PC-9 (cell line): Measurements from ENCODE around the gene BCAR3. TPM values are rescaled to one million over a fixed set of nuclear protein-coding genes. Genes with fewer than 3 reads are reported as not detected.
A peak's percentile ranks its signal among the peaks of the same experiment; 100 is the strongest.

Source experiments
- Bru-seq: library from RNA; stranded (reverse); fragments of 400-500 nt; gene quantifications from one replicate; lab custom pipeline; 2021; lab: Mats Ljungman, UMichigan
- BruChase-seq, 2 experiments: library from RNA; stranded (reverse); fragments of 400-500 nt; gene quantifications; one replicate each; lab custom pipeline; 2021; lab: Mats Ljungman, UMichigan
- BruUV-seq: library from RNA; stranded (reverse); fragments of 400-500 nt; replicated peaks from 2 replicates; lab custom pipeline; 2021; lab: Mats Ljungman, UMichigan
- CTCF ChIA-PET: fragments of 300-600 bp; sonication (Branson Sonifier 250); formaldehyde crosslinking; loops from one replicate; lab custom pipeline; 2022; ENCODE audit warnings: antibody characterized with exemption; lab: Charles Lee
- POLR2A ChIA-PET: fragments of 300-600 bp; sonication (Branson Sonifier 250); formaldehyde crosslinking; loops from one replicate; lab custom pipeline; 2022; ENCODE audit warnings: antibody characterized with exemption; ENCODE audit not compliant: unreplicated experiment; lab: Charles Lee
- DNase-seq, 2 experiments: peaks; one replicate each; pipeline versions ENCODE4 v3.0.0 to v3.0.0-alpha.2; 2015 to 2022; ENCODE audit warnings: mixed read lengths in 1 of 2
- H2AFZ ChIP-seq: fragments of 200-600 bp; sonication (generic); 2 replicates; pipeline ENCODE4 v1.8.1; 2017; ENCODE audit warnings: antibody characterized with exemption
- H3F3A ChIP-seq: fragments of 200-600 bp; sonication (generic); 2 replicates; pipeline ENCODE4 v1.8.1; 2017; ENCODE audit warnings: antibody characterized with exemption, mild to moderate bottlenecking, low read depth; ENCODE audit not compliant: insufficient read depth
- H3K27ac ChIP-seq: fragments of 200-600 bp; sonication (generic); 2 replicates; pipeline ENCODE4 v1.6.1; 2016; ENCODE audit warnings: mixed run types
- H3K27me3 ChIP-seq: fragments of 200-600 bp; sonication (generic); 2 replicates; pipeline ENCODE4 v1.6.1; 2016; ENCODE audit warnings: low read depth, mixed run types; ENCODE audit not compliant: insufficient read depth
- H3K36me3 ChIP-seq: fragments of 200-600 bp; sonication (generic); 2 replicates; pipeline ENCODE4 v1.6.1; 2016; ENCODE audit warnings: low read depth, mixed run types
- H3K4me1 ChIP-seq: fragments of 200-600 bp; sonication (generic); replicated peaks from 2 replicates; pipeline ENCODE4 v1.6.1; 2016; ENCODE audit warnings: mixed run types; ENCODE audit not compliant: insufficient read depth
- H3K4me2 ChIP-seq: fragments of 200-600 bp; sonication (generic); 2 replicates; pipeline ENCODE4 v1.6.1; 2017; ENCODE audit warnings: mixed run types
- H3K4me3 ChIP-seq: fragments of 200-600 bp; sonication (generic); 2 replicates; pipeline ENCODE4 v1.6.1; 2016; ENCODE audit warnings: mixed run types
- H3K79me2 ChIP-seq: fragments of 200-600 bp; sonication (generic); 2 replicates; pipeline ENCODE4 v1.6.1; 2017; ENCODE audit warnings: low read depth, mixed run types
- H3K9me2 ChIP-seq: fragments of 200-600 bp; sonication (generic); 2 replicates; pipeline ENCODE4 v1.8.1; 2017; ENCODE audit warnings: mild to moderate bottlenecking; ENCODE audit not compliant: insufficient read depth
- H3K9me3 ChIP-seq: fragments of 200-600 bp; sonication (generic); 2 replicates; pipeline ENCODE4 v1.8.1; 2016; ENCODE audit warnings: low read depth; ENCODE audit not compliant: insufficient read depth
- H4K20me1 ChIP-seq: fragments of 200-600 bp; sonication (generic); 2 replicates; pipeline ENCODE4 v1.8.1; 2017; ENCODE audit not compliant: insufficient read depth
- EZH2 ChIP-seq: fragments of 200-600 bp; sonication (generic); IDR thresholded peaks from 2 replicates; pipeline ENCODE4 v1.8.0; 2017; ENCODE audit warnings: antibody characterized with exemption, low read depth
- intact Hi-C: fragments of 100-400 bp; cut with micrococcal nuclease; formaldehyde crosslinking; loops from one replicate; pipeline ENCODE4 v1.10.0; 2022; ENCODE audit not compliant: unreplicated experiment
- long read RNA-seq: library from polyadenylated mRNA; stranded (forward); transcript quantifications from one replicate; pipeline ENCODE4 v2.0.0, GENCODE V29; 2022
- total RNA-seq: library from RNA; stranded (reverse); gene quantifications from 2 replicates; pipeline ENCODE4 v1.2.3, GENCODE V29; 2021
- TF ChIP-seq, protein P1 (sequence below): fragments of 200-600 bp; sonication (generic); conservative IDR thresholded peaks from 2 replicates; pipeline ENCODE4 v1.6.1; 2017; ENCODE audit warnings: mixed run types, antibody characterized with exemption, mild to moderate bottlenecking, moderate library complexity

Gene BCAR3
- total RNA-seq (62.5 and 70.0 TPM in 2 replicates), Bru-seq, nascent RNA (percentile 93 among the genes with signal in this experiment), BruChase-seq, experiment 1, labeled RNA remaining after a 2-hour chase (percentile 86 among the genes with signal in this experiment), BruChase-seq, experiment 2, labeled RNA remaining after a 6-hour chase (percentile 64 among the genes with signal in this experiment)
- long read RNA-seq, transcript BCAR3-205 (2 exons, 1,671 nt) = minor isoform, 17 of 88 reads
- long read RNA-seq, transcript BCAR3-201 (12 exons, 3,171 nt) = major isoform, 45 of 88 reads
- long read RNA-seq, partial matches to known transcripts = 13 of 88 reads
- long read RNA-seq, other reads (novel, unspliced or antisense) = 11 of 88 reads

DNA sequence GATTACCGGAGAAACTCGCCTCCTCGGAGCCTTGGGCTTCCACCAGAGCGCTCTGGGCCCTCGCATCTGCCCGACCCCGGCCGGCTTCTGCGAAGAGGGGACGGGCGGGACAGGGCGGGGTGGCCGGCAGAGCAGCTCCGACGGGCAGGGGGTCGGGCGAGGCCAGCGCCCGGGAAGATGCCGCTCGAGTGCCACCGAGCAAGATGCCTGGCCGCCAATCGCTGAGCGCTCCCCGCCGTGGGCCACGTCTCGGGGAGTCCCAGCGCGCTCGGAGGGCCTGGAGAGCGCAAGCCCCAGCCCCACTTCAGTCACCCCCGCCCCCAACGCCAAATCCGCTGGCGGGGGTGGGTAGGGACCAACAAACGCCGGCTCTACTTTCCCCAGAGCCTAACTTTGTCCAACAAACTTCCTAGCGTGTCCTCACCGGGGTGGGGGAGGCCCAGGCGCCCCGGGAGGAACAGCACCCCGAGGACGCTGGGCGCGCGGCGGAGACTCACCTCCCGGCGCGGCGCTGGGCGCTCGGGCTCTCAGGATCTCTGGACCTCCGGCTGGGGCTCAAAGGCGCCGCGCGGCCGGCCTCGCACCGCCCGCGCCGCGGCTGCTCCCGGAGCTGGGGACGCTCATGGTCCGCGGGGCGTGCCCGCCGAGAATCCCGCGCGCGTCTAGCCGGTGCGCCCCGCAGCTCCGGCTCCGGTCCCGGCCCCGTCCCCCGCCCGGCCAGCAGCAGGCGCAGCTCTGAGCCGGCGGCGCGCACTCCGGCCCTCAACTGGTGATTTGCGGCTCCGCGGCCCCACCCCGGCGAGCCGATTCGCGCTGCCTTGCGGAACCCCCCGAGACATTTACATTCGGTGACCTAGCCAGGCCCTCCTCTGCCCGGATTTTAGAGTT lies at the start of gene BCAR3:
TSS of gene BCAR3 (minus strand) at position 737 of the 888 bp plus-strand sequence. CDS start 6,907 bp downstream, outside the sequence.
- TF ChIP-seq, protein P1, sequence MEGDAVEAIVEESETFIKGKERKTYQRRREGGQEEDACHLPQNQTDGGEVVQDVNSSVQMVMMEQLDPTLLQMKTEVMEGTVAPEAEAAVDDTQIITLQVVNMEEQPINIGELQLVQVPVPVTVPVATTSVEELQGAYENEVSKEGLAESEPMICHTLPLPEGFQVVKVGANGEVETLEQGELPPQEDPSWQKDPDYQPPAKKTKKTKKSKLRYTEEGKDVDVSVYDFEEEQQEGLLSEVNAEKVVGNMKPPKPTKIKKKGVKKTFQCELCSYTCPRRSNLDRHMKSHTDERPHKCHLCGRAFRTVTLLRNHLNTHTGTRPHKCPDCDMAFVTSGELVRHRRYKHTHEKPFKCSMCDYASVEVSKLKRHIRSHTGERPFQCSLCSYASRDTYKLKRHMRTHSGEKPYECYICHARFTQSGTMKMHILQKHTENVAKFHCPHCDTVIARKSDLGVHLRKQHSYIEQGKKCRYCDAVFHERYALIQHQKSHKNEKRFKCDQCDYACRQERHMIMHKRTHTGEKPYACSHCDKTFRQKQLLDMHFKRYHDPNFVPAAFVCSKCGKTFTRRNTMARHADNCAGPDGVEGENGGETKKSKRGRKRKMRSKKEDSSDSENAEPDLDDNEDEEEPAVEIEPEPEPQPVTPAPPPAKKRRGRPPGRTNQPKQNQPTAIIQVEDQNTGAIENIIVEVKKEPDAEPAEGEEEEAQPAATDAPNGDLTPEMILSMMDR = no peak; the same call in 1 of the 2 replicates
- no peak for TF ChIP-seq EZH2
- Histone ChIP-seq H3K36me3 (peaks cover 42% of the 10 kb centered on the region), H3K27me3 (no peaks in the 10 kb centered on the region), H3F3A (peaks cover 53% of the 10 kb centered on the region), H2AFZ (peak within 1 kb of the TSS; percentile 14; the same call in 1 of the 2 replicates), H3K27ac (peak within 1 kb of the TSS; percentile 81), H3K9me3 (no peaks in the 10 kb centered on the region), H3K79me2 (peaks cover 93% of the 10 kb centered on the region), H3K4me1 (peaks cover 69% of the 10 kb centered on the region), H3K4me3 (peak within 1 kb of the TSS; percentile 80), H4K20me1 (peaks cover 43% of the 10 kb centered on the region), H3K9me2 (no peaks in the 10 kb centered on the region), H3K4me2 (peak within 1 kb of the TSS; percentile 88)
- CTCF ChIA-PET = interaction anchor here (0.8 to 1.8 kb wide), 3 partner anchors 21 to 52 kb away, joined by 3 to 4 read pairs (median 3); no protein-coding TSS in a partner anchor
- intact Hi-C loops = loop anchor here (1.0 to 5.0 kb wide), 6 partner anchors 20 to 234 kb away; partner anchors contain the start of gene FNBP1L
- POLR2A ChIA-PET = interaction anchor here (0.5 to 1.8 kb wide), 14 partner anchors 9 to 132 kb away, joined by 3 to 17 read pairs (median 4); no protein-coding TSS in a partner anchor
- BruUV-seq = no TSS peak
- peak; percentile 84 to 88 for DNase-seq

DNA sequence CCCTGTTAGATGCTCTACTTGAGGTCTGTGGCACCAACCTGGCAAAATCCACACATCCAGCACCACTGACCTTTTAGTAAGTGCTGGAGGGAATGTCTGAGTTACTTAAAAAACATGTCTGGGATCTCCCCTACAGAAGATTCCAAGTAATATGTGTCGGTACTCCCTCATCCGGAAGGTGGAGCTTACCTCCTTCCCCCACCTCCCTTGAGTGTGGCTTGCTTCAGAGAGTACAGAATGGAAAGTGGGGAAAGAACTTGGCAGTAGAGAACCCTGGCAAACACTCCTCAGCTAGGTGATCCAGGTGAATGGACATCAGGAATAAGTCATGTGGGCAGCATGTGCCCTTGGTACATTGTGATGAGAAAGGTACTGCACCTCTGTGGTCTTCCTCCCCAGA lies 49.0 kb upstream of the BCAR3 start:
- Histone ChIP-seq H3K4me2 (no peak overlapping the region), H3K4me3 (no peak overlapping the region), H3K27ac (no peak overlapping the region), H4K20me1 (no peaks in the 10 kb centered on the region), H3K4me1 (peaks cover 7% of the 10 kb centered on the region), H3K36me3 (0 out of 2 replicates have a peak, but pooled peaks cover under 1% of the 10 kb centered on the region), H3K27me3 (no peaks in the 10 kb centered on the region), H2AFZ (no peak overlapping the region), H3K9me2 (no peaks in the 10 kb centered on the region), H3K79me2 (peaks cover 2% of the 10 kb centered on the region; the same call in 1 of the 2 replicates), H3K9me3 (no peaks in the 10 kb centered on the region), H3F3A (0 out of 2 replicates have a peak, but pooled peaks cover 3% of the 10 kb centered on the region)
- POLR2A ChIA-PET = no interaction called here
- DNase-seq = no peak
- intact Hi-C loops = no loop called here
- TF ChIP-seq, protein P1 = no peak
- no peak for TF ChIP-seq EZH2
- CTCF ChIA-PET = no interaction called here
- no TSS peak for BruUV-seq

DNA sequence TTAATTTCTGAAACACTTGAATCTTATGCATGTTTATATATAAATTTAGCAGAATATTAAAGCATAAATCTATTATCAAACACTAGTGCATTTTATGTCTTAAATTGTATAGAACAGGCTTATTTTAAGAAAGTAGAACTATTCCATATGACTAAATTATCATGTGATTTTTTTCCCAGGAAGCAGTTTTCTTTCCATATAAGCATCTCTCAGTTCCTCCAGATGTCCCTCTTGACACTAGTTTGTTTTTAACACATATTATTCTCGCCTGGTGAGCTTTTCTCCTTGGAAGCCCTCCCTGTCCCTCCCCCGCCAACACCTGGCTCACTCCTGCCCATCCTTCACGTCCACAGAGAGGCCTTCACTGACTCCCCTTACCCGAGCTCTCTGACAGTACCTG lies 48.3 kb upstream of the BCAR3 start:
- POLR2A ChIA-PET = no interaction called here
- Histone ChIP-seq H3K4me2 (no peak overlapping the region), H2AFZ (no peak overlapping the region)

More for the DNA sequence above, 48.3 kb upstream of the BCAR3 start:
- Histone ChIP-seq H3K27ac (no peak overlapping the region), H3K27me3 (no peaks in the 10 kb centered on the region), H4K20me1 (no peaks in the 10 kb centered on the region), H3K9me2 (no peaks in the 10 kb centered on the region), H3K9me3 (no peaks in the 10 kb centered on the region), H3K36me3 (no peaks in the 10 kb centered on the region), H3K4me3 (no peak overlapping the region), H3K4me1 (peaks cover 4% of the 10 kb centered on the region; the same call in 1 of the 2 replicates), H3K79me2 (no peaks in the 10 kb centered on the region), H3F3A (no peaks in the 10 kb centered on the region)
- CTCF ChIA-PET = no interaction called here
- no peak for DNase-seq
- no peak for TF ChIP-seq EZH2
- TF ChIP-seq, protein P1 = no peak
- intact Hi-C loops = no loop called here
- BruUV-seq = no TSS peak
